ENCODE data around the gene ZNF182. TPM values are rescaled to one million over a fixed set of nuclear protein-coding genes. Genes with fewer than 3 reads are reported as not detected.
"Not testable (repeated sequence)": the region's sequence is repeated elsewhere in the genome, so short reads cannot be mapped to it uniquely, and the experiment has no call there.

The ZNF182 gene
- total RNA-seq, 1 donor from 2014 or later: 7.0 TPM

DNA sequence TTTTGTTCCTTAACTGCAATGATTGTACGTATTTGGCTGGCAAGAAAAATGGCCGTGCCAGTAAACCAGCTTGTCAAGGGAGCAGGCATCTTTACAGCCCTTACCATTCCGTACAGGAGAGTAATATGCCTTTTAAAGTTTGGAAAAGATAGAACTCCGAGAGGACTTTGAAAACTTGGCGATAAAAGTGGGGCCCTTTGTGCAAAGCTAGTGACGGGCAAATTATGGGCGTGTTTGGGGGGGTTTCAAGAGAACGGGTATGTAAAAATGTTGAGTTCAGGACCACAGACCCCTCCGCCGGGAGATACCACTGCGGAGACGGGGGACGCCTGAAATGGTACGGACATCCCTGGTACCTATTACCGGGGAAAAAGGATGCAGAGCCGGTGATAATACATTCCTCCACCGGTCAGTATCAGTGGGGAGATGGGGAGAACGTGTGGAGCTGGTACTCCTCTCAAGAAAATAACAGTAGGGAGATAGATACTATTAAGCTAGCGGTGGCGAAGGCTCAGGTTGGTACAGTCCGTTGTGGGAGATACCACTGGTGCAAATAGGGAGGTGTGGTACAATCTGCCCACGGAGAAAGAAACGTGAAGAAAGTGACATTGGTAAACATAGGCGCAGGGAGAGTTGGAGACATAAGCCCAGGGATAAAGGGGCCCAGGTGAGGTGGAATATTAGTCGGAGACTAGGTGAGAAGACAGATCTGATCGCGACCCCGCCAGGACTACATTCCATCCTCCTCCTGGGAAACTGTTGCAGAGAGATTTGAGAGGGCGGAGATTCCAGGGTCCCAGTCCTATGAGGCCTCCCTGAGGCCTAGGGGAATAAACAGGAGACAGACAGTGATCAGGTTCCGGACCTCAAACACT, 17.5 kb upstream of the ZNF182 start:
- Mint-ChIP-seq H3K4me3 (peak overlapping the region; percentile 96), H3K27ac (ENCODE audit: unreplicated experiment) (peak overlapping the region; percentile 100), H3K4me1 (peaks cover 11% of the 10 kb centered on the region), H3K27me3 (ENCODE audit: low read depth) (no peaks in the 10 kb centered on the region), H3K9me3 (no peaks in the 10 kb centered on the region), H3K36me3 (ENCODE audit: low read depth) (no peaks in the 10 kb centered on the region)
- TF ChIP-seq, protein P1, sequence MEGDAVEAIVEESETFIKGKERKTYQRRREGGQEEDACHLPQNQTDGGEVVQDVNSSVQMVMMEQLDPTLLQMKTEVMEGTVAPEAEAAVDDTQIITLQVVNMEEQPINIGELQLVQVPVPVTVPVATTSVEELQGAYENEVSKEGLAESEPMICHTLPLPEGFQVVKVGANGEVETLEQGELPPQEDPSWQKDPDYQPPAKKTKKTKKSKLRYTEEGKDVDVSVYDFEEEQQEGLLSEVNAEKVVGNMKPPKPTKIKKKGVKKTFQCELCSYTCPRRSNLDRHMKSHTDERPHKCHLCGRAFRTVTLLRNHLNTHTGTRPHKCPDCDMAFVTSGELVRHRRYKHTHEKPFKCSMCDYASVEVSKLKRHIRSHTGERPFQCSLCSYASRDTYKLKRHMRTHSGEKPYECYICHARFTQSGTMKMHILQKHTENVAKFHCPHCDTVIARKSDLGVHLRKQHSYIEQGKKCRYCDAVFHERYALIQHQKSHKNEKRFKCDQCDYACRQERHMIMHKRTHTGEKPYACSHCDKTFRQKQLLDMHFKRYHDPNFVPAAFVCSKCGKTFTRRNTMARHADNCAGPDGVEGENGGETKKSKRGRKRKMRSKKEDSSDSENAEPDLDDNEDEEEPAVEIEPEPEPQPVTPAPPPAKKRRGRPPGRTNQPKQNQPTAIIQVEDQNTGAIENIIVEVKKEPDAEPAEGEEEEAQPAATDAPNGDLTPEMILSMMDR (conservative IDR thresholded peaks at IDR 0.05): no peak
- DNase-seq (ENCODE audit: low read depth, low spot score): peak; percentile 69

DNA sequence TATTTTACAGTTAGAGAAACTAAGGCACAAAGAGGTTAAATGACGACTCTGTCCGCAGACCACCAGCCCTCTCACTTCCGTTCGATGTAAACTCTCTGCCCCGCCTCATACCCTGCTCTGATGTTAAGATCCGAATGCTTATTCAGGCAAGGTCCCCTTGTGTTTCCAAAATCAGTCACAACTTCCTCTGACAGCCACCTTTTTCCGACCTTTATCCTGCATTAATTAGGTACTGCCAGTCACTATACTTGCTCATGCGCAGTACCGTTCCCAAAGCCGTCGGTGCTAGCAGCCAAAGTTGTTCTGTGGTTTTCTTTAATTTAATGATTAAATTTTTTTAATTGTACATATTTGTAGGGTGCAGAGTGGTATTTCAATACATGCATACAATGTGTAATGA, 16.7 kb upstream of the ZNF182 start:
- DNase-seq (ENCODE audit: low read depth, low spot score); H3K9me3 Mint-ChIP-seq; H3K4me1 Mint-ChIP-seq; H3K27me3 Mint-ChIP-seq (ENCODE audit: low read depth); H3K27ac Mint-ChIP-seq (ENCODE audit: unreplicated experiment); H3K36me3 Mint-ChIP-seq (ENCODE audit: low read depth): not testable (repeated sequence)
- H3K4me3 Mint-ChIP-seq: peak overlapping the region; percentile 96

DNA sequence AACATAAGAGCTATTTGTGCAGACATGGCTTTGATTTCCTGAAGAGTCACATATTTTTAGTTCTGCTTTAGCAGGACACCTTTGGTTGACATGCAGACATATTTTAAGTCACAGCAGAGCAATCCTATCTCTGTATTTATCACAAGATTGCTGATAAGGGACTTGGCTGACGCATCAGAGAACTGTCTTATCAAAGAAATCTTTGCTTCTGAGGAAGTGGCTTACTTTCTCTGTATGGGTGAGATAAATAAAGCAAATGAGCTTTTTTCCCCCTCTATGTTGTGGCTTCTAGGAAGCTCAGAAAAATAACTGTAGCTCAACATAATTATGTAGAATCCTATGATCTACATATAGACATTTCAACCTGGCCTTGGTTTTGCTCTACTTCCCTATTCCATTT, 16.1 kb upstream of the ZNF182 start:
- H3K4me3 Mint-ChIP-seq; DNase-seq (ENCODE audit: low read depth, low spot score): not testable (repeated sequence)

DNA sequence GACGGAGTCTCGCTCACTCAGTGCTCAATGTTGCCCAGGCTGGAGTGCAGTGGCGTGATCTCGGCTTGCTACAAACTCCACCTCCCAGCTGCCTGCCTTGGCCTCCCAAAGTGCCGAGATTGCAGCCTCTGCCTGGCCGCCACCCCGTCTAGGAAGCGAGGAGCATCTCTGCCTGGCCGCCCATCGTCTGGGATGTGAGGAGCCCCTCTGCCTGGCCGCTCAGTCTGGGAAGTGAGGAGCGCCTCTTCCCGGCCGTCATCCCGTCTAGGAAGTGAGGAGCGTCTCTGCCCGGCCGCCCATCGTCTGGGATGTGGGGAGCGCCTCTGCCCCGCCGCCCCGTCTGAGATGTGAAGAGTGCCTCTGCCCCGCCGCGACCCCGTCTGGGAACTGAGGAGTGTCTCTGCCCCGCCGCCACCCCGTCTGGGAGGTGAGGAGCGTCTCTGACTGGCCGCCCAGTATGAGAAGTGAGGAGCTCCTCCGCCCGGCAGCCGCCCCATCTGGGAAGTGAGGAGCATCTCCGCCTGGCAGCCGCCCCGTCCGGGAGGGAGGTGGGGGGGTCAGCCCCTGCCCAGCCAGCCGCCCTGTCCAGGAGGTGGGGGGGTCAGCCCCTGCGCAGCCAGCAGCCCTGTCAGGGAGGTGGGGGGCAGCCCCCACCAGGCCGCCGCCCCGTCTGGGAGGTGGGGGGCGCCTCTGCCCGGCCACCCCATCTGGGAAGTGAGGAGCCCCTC, 13.0 kb upstream of the ZNF182 start:
- H3K9me3 Mint-ChIP-seq; DNase-seq (ENCODE audit: low read depth, low spot score); H3K36me3 Mint-ChIP-seq (ENCODE audit: low read depth); H3K4me3 Mint-ChIP-seq; H3K27me3 Mint-ChIP-seq (ENCODE audit: low read depth); H3K27ac Mint-ChIP-seq (ENCODE audit: unreplicated experiment); H3K4me1 Mint-ChIP-seq: not testable (repeated sequence)

More for the DNA sequence above, 16.1 kb upstream of the ZNF182 start:
- H3K27ac Mint-ChIP-seq (ENCODE audit: unreplicated experiment); H3K4me1 Mint-ChIP-seq; H3K36me3 Mint-ChIP-seq (ENCODE audit: low read depth); H3K9me3 Mint-ChIP-seq; H3K27me3 Mint-ChIP-seq (ENCODE audit: low read depth): not testable (repeated sequence)

DNA sequence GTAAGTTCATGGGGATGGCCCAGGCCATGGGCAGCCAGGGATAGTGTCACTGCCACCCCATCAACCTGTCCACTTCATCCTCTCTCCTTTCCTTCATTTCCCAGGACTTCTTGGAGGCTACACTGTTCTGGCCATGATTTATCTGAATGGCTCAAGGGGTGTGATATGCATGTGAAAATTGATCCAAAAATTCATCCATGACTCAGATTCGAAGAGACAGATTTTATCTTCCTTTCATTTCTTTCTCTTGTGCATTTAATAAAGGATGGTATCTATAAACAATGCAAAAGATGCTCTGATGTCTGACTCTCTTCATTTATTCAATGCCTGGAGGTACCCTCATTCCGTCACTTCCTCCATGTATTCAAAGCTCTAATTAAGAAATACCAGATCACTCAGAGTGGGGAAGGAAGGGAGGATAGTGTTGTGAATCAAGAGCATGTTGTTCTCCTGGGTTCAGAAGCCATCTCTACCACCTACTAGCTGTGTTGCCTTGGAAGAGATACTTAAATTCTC, 5.7 kb upstream of the ZNF182 start:
- DNase-seq (ENCODE audit: low read depth, low spot score); H3K9me3 Mint-ChIP-seq; H3K4me1 Mint-ChIP-seq; H3K36me3 Mint-ChIP-seq (ENCODE audit: low read depth); H3K27ac Mint-ChIP-seq (ENCODE audit: unreplicated experiment); H3K4me3 Mint-ChIP-seq; H3K27me3 Mint-ChIP-seq (ENCODE audit: low read depth): not testable (repeated sequence)

DNA sequence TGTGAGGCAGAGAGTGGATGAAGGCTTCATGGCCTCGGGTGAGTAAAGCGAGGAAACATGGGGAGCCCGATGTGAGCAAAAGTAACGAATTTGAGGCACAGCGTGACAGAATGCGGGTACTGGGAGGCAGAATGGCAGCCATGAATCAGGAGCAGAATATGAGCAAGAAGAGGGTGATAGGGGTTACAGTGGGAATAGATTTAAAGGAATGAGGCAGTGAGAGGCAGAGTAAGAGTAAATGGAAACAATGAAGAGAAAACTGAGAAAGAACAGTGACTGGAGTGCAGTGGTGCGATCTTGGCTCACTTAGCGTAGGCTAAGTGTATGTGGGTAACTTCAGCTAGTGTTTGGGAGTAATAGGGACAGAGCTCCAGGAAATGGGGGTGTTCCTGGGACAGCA, 2.9 kb upstream of the ZNF182 start, which contains the start of gene SPACA5:
Gene SPACA5 (plus strand): TSS at position 301 of the 400 bp plus-strand sequence. CDS start 815 bp downstream, outside the sequence.
- not testable (repeated sequence) for H3K36me3 Mint-ChIP-seq (ENCODE audit: low read depth); H3K27me3 Mint-ChIP-seq (ENCODE audit: low read depth)
- H3K4me1 Mint-ChIP-seq: peaks cover 14% of the 10 kb centered on the region

DNA sequence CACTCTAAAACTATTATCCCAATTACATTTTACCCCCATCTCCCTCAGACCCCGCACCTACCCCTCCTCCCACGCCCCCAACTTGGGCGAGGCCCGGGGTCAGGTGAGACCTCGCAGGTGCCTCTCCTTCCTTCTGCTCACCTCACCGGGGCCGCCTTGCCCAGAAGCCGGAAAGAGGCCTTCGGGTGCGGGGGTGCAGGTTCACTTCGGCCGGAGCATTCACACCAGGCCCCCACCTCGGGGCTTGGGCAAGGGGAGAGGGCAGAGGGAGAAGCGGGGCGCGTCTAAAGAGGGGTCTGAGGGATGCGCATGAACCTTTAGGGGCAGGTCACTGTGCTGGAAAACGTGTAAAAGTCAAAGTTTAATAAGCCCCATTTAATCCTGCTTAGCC, 427 bp downstream of the ZNF182 start:
- Mint-ChIP-seq H3K4me3 (peak overlapping the region; percentile 98), H3K36me3 (ENCODE audit: low read depth) (peaks cover 11% of the 10 kb centered on the region), H3K4me1 (peaks cover 20% of the 10 kb centered on the region), H3K27ac (ENCODE audit: unreplicated experiment) (peak overlapping the region; percentile 98), H3K9me3 (no peaks in the 10 kb centered on the region), H3K27me3 (ENCODE audit: low read depth) (no peaks in the 10 kb centered on the region)
- DNase-seq (ENCODE audit: low read depth, low spot score): no peak
- TF ChIP-seq, protein P1 (conservative IDR thresholded peaks at IDR 0.05): no peak

More for the DNA sequence above, 2.9 kb upstream of the ZNF182 start, which contains the start of gene SPACA5:
- not testable (repeated sequence) for H3K27ac Mint-ChIP-seq (ENCODE audit: unreplicated experiment); DNase-seq (ENCODE audit: low read depth, low spot score); H3K9me3 Mint-ChIP-seq; H3K4me3 Mint-ChIP-seq
